Progenitor cell of endocrine pancreas (in vitro differentiated cells): ENCODE measurements around the gene INPP4A. TPM values are rescaled to one million over a fixed set of nuclear protein-coding genes. Genes with fewer than 3 reads are reported as not detected.
"Not testable (repeated sequence)": the region's sequence is repeated elsewhere in the genome, so short reads cannot be mapped to it uniquely, and the experiment has no call there.

Source experiments
- DNase-seq: peaks from one replicate; pipeline ENCODE4 v3.0.0; 2021; ENCODE audit warnings: low spot score; ENCODE audit not compliant: unreplicated experiment
- H3K27ac Mint-ChIP-seq: 2 replicates; pipeline ENCODE4 v1.8.0; 2021; ENCODE audit warnings: mild to moderate bottlenecking, moderate library complexity, mixed read lengths
- H3K27me3 Mint-ChIP-seq: 2 replicates; pipeline ENCODE4 v1.8.0; 2021; ENCODE audit warnings: mixed read lengths
- H3K36me3 Mint-ChIP-seq: 2 replicates; pipeline ENCODE4 v1.8.0; 2022; ENCODE audit warnings: mixed read lengths; ENCODE audit not compliant: insufficient read depth
- H3K4me1 Mint-ChIP-seq: 2 replicates; pipeline ENCODE4 v1.8.0; 2021; ENCODE audit warnings: low read depth, mixed read lengths
- H3K4me3 Mint-ChIP-seq: 2 replicates; pipeline ENCODE4 v1.8.0; 2021; ENCODE audit warnings: low read depth, mild to moderate bottlenecking, moderate library complexity, mixed read lengths
- H3K9me3 Mint-ChIP-seq: 2 replicates; pipeline ENCODE4 v1.8.0; 2021; ENCODE audit warnings: low read depth, mixed read lengths
- total RNA-seq: library from RNA; stranded (reverse); gene quantifications from 2 replicates; pipeline ENCODE4 v1.2.1, GENCODE V29; 2021
- TF ChIP-seq, protein P1 (sequence below): fragments of 200-600 bp; sonication (generic); IDR thresholded peaks from one replicate; pipeline ENCODE4 v1.5.0; 2021; ENCODE audit warnings: antibody characterized with exemption, mild to moderate bottlenecking; ENCODE audit not compliant: unreplicated experiment

The INPP4A gene
- total RNA-seq, 1 donor from 2014 or later, result 33.0 TPM

- peaks cover 19% of the 10 kb centered on the region for H3K9me3 Mint-ChIP-seq
- no peaks in the 10 kb centered on the region for H3K36me3 Mint-ChIP-seq
Observed at GRCh38 chr2:98432145-98432544, 12.5 kb upstream of the INPP4A start.

GRCh38 chr2:98433363-98433964, 11.2 kb upstream of the INPP4A start:
- Mint-ChIP-seq H3K9me3 (peaks cover 19% of the 10 kb centered on the region), H3K36me3 (no peaks in the 10 kb centered on the region), H3K27me3 (no peaks in the 10 kb centered on the region), H3K4me3 (no peak overlapping the region), H3K27ac (no peak overlapping the region), H3K4me1 (no peaks in the 10 kb centered on the region)
- no peak for DNase-seq
- TF ChIP-seq, protein P1, sequence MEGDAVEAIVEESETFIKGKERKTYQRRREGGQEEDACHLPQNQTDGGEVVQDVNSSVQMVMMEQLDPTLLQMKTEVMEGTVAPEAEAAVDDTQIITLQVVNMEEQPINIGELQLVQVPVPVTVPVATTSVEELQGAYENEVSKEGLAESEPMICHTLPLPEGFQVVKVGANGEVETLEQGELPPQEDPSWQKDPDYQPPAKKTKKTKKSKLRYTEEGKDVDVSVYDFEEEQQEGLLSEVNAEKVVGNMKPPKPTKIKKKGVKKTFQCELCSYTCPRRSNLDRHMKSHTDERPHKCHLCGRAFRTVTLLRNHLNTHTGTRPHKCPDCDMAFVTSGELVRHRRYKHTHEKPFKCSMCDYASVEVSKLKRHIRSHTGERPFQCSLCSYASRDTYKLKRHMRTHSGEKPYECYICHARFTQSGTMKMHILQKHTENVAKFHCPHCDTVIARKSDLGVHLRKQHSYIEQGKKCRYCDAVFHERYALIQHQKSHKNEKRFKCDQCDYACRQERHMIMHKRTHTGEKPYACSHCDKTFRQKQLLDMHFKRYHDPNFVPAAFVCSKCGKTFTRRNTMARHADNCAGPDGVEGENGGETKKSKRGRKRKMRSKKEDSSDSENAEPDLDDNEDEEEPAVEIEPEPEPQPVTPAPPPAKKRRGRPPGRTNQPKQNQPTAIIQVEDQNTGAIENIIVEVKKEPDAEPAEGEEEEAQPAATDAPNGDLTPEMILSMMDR, result no peak

More at GRCh38 chr2:98432145-98432544, 12.5 kb upstream of the INPP4A start:
- DNase-seq, result no peak
- Mint-ChIP-seq H3K4me3 (no peak overlapping the region), H3K27ac (no peak overlapping the region), H3K4me1 (no peaks in the 10 kb centered on the region), H3K27me3 (no peaks in the 10 kb centered on the region)
- TF ChIP-seq, protein P1, result no peak

DNA sequence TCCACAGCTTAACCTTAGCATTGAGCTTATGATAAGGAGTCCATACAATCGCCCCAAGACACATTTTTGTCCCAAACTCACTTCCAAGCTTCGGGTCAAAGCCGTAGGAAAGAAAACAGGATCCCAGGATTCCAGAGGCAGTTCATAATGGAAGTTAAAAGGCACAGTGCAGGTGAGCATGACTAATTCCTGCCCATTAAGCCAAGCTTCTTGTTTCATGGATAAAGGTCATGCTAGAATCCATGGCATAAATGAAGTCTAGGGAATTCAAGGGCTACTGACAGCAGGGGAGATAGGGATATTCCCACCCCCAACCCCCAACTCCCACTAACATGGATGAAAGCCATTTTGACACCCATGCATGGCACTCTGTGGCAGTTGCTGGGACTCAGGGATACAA, 10.2 kb upstream of the INPP4A start:
- Mint-ChIP-seq H3K27me3 (no peaks in the 10 kb centered on the region), H3K36me3 (no peaks in the 10 kb centered on the region), H3K9me3 (peaks cover 29% of the 10 kb centered on the region), H3K27ac (no peak overlapping the region), H3K4me3 (no peak overlapping the region), H3K4me1 (no peaks in the 10 kb centered on the region)
- no peak for DNase-seq
- TF ChIP-seq, protein P1, result no peak

DNA sequence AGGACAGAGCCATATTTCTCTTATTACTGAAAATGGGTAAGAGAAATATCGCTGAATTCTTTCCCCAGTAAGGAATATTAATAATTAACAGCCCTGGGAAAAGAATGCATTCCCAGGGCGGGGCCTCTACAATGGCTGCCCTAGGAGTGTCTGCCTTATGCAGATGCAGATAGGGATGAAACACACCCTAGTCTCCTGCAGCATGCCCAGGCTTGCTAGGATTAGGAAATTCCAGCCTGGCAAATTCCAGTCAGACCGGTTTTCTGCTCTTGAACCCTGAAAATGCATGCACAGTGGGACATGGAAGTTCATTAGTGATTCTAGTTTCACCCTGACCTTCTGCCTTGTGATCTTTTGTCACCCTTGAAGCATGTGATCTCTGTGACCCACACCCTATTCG, 9.0 kb upstream of the INPP4A start:
- H3K4me3 Mint-ChIP-seq, H3K36me3 Mint-ChIP-seq, DNase-seq, H3K27ac Mint-ChIP-seq, H3K27me3 Mint-ChIP-seq, H3K4me1 Mint-ChIP-seq: not testable (repeated sequence)
- H3K9me3 Mint-ChIP-seq, result peaks cover 31% of the 10 kb centered on the region

- peaks cover 27% of the 10 kb centered on the region for H3K9me3 Mint-ChIP-seq
- no peak for DNase-seq
- TF ChIP-seq, protein P1, result no peak
- H3K4me1 Mint-ChIP-seq, result peaks cover 5% of the 10 kb centered on the region
- H3K4me3 Mint-ChIP-seq, result no peak overlapping the region
- no peaks in the 10 kb centered on the region for H3K27me3 Mint-ChIP-seq
- H3K27ac Mint-ChIP-seq, result peak overlapping the region; percentile 45
- H3K36me3 Mint-ChIP-seq, result peaks cover 1% of the 10 kb centered on the region
Observed at GRCh38 chr2:98436734-98437133, 7.9 kb upstream of the INPP4A start.
